GM12892 (cell line): ENCODE measurements around the gene CCDC194.

Source experiments
- POLR2A ChIP-seq: IDR thresholded peaks from 2 replicates; pipeline ENCODE4 v1.6.1; 2011; ENCODE audit warnings: low read depth, low read length, control low read depth
- POLR2AphosphoS5 ChIP-seq: IDR thresholded peaks from 2 replicates; pipeline ENCODE4 v1.6.1; 2011; ENCODE audit warnings: low read depth, low read length, control low read depth

DNA sequence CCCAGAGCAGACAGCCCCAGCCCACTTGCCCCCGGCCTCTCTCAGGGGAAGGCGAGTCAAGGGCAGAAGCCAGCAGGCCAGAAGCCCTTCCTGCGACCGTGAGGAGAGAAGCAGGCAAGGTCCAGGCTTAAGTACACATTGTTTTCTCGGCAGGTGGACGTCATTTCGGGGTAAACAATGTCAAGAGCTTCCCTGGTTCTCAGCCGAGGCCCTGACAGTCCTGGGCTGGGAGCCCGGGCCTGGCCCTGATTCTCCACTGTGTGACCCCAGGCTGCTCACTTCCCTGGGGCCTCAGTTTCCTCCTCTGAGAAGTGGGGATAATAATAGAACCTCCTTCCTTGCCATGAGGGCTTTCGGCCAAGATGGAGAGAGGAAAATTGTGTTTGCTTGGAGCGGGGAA lies 36.3 kb downstream of the CCDC194 start:
- TF ChIP-seq POLR2A = no peak
- no peak for TF ChIP-seq POLR2AphosphoS5
